Gastrocnemius medialis (tissue), 4 donors: ENCODE data around the gene JPH2. TPM values are rescaled to one million over a fixed set of nuclear protein-coding genes. Genes with fewer than 3 reads are reported as not detected.

Experiments
- ATAC-seq, 2 donors: fragments of 150-250 bp; one replicate each; pipeline ENCODE4 v1.9.1; 2016
- DNase-seq, 2 donors: peaks; one replicate each; pipeline ENCODE4 v3.0.0-alpha.2; 2019
- H3K27ac ChIP-seq, 4 donors: fragments of 200-600 bp; sonication (generic); 1 replicate in 1 of 4; 2 replicates in 3 of 4; pipeline ENCODE4 v1.5.1; 2016 to 2018; ENCODE audit warnings: mild to moderate bottlenecking in 2 of 4, moderate library complexity in 1 of 4
- H3K27me3 ChIP-seq, 3 donors: fragments of 200-600 bp; sonication (generic) in 2 of 3; 1 replicate in 1 of 3; 2 replicates in 2 of 3; pipeline versions ENCODE4 v1.5.1 to v1.6.0; 2016 to 2019; ENCODE audit warnings: mild to moderate bottlenecking in 1 of 3, moderate library complexity in 1 of 3
- H3K36me3 ChIP-seq, 2 donors: fragments of 200-600 bp; sonication (generic) in 1 of 2; one replicate each; pipeline ENCODE4 v1.5.1; 2017 to 2018
- H3K4me1 ChIP-seq, 2 donors: fragments of 200-600 bp; sonication (generic) in 1 of 2; one replicate each; pipeline ENCODE4 v1.5.1; 2016 to 2017; ENCODE audit warnings: mild to moderate bottlenecking in 2 of 2
- H3K4me3 ChIP-seq, 4 donors: fragments of 200-600 bp; sonication (generic) in 3 of 4; 1 replicate in 1 of 4; 2 replicates in 3 of 4; pipeline ENCODE4 v1.5.1; 2016 to 2019; ENCODE audit warnings: mild to moderate bottlenecking in 2 of 4
- H3K9me3 ChIP-seq, 3 donors: fragments of 200-600 bp; sonication (generic) in 2 of 3; 1 replicate in 1 of 3; 2 replicates in 2 of 3; pipeline ENCODE4 v1.5.1; 2016 to 2019
- POLR2A ChIP-seq, 2 donors: fragments of 450-650 bp; IDR thresholded peaks; one replicate each; pipeline ENCODE4 v1.6.1; 2017; ENCODE audit warnings: antibody characterized with exemption in 2 of 2, mild to moderate bottlenecking in 2 of 2, moderate library complexity in 2 of 2
- in situ Hi-C, 4 donors: fragments of 200-750 bp; cut with MboI; loops; one replicate each; pipeline versions ENCODE4 v1.15.0 to v1.8.0; 2017; ENCODE audit warnings: low sequenced_read_pairs in 4 of 4
- intact Hi-C: fragments of 100-400 bp; cut with DNase I; formaldehyde crosslinking; loops from one replicate; pipeline ENCODE4 v1.15.1; 2023; ENCODE audit warnings: low total_unique reads
- total RNA-seq, 4 donors: library from RNA; depleted of rRNA; stranded (reverse); fragments of >200 nt; gene quantifications; one replicate each; pipeline versions ENCODE4 v1.1.0 to v1.2.3, GENCODE V29; 2016
- TF ChIP-seq, protein P1 (sequence below), 5 experiments: fragments of 450-650 bp in 3 of 5; fragments of 200-600 bp in 2 of 5; sonication (generic) in 2 of 5; IDR thresholded peaks in 4 of 5; conservative IDR thresholded peaks in 1 of 5; 1 replicate in 4 of 5; 2 replicates in 1 of 5; pipeline ENCODE4 v1.5.1; 2016 to 2019; ENCODE audit warnings: antibody characterized with exemption in 5 of 5, mild to moderate bottlenecking in 3 of 5, moderate library complexity in 3 of 5

Gene JPH2
- total RNA-seq, 4 donors from 2014 or later = 18.3 to 86.6 (median 38.0) TPM

DNA sequence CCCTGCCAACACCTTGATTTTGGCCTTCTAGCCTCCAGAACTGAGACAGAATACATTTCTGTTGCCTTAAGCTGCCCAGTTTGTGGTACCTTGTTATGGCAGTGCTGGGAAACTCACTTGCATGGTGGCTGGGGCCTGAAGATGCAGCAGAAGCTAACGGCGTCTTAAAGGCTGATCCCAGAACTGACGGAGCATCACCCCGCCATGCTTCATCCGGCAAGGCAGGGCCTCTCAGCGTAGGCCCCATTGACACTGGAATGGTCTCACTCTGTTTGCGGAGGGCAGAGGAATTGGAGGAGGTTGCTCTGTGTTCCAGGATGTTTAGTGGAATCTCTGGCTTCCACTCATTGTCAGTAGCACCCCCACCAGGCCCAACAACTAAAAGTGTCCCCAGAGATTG lies 102.1 kb downstream of the JPH2 start:
- intact Hi-C loops = no loop called here
- no peak for ATAC-seq
- no peak for TF ChIP-seq POLR2A (IDR thresholded peaks at IDR 0.05)
- TF ChIP-seq, protein P1, sequence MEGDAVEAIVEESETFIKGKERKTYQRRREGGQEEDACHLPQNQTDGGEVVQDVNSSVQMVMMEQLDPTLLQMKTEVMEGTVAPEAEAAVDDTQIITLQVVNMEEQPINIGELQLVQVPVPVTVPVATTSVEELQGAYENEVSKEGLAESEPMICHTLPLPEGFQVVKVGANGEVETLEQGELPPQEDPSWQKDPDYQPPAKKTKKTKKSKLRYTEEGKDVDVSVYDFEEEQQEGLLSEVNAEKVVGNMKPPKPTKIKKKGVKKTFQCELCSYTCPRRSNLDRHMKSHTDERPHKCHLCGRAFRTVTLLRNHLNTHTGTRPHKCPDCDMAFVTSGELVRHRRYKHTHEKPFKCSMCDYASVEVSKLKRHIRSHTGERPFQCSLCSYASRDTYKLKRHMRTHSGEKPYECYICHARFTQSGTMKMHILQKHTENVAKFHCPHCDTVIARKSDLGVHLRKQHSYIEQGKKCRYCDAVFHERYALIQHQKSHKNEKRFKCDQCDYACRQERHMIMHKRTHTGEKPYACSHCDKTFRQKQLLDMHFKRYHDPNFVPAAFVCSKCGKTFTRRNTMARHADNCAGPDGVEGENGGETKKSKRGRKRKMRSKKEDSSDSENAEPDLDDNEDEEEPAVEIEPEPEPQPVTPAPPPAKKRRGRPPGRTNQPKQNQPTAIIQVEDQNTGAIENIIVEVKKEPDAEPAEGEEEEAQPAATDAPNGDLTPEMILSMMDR (IDR thresholded peaks at IDR 0.05 in 4 of 5, conservative IDR thresholded peaks at IDR 0.05 in 1 of 5) = no peak

GRCh38 chr20:44084439-44084838 lies 102.5 kb downstream of the JPH2 start:
- no peaks in the 10 kb centered on the region for H3K27me3 ChIP-seq
- DNase-seq (no peak), ATAC-seq (no peak)
- in situ Hi-C loops = loop anchor here in 3 of 4 donors (5.0 to 25.0 kb wide), 3 partner anchors 332 to 647 kb away; no protein-coding TSS in a partner anchor
- peak overlapping the region in 2 of 4 donors; percentile 22 to 84 for H3K27ac ChIP-seq
- H3K36me3 ChIP-seq = no peaks in the 10 kb centered on the region
- H3K4me3 ChIP-seq = no peak overlapping the region
- TF ChIP-seq POLR2A (IDR thresholded peaks at IDR 0.05) = no peak
- TF ChIP-seq, protein P1 (IDR thresholded peaks at IDR 0.05 in 4 of 5, conservative IDR thresholded peaks at IDR 0.05 in 1 of 5) = no peak
- H3K9me3 ChIP-seq = no peaks in the 10 kb centered on the region
- intact Hi-C loops = no loop called here
- peaks cover 12 to 16% of the 10 kb centered on the region in 2 donors for H3K4me1 ChIP-seq

More for the DNA sequence above, 102.1 kb downstream of the JPH2 start:
- in situ Hi-C loops = loop anchor here in 3 of 4 donors (5.0 to 25.0 kb wide), 4 partner anchors 328 to 648 kb away; no protein-coding TSS in a partner anchor
- Histone ChIP-seq H3K27ac (peak overlapping the region in 1 of 4 donors; percentile 22), H3K4me1 (peaks cover 12 to 16% of the 10 kb centered on the region in 2 donors), H3K9me3 (no peaks in the 10 kb centered on the region), H3K27me3 (no peaks in the 10 kb centered on the region), H3K36me3 (no peaks in the 10 kb centered on the region), H3K4me3 (no peak overlapping the region)
- DNase-seq = peak in 1 of 2 donors; percentile 2

DNA sequence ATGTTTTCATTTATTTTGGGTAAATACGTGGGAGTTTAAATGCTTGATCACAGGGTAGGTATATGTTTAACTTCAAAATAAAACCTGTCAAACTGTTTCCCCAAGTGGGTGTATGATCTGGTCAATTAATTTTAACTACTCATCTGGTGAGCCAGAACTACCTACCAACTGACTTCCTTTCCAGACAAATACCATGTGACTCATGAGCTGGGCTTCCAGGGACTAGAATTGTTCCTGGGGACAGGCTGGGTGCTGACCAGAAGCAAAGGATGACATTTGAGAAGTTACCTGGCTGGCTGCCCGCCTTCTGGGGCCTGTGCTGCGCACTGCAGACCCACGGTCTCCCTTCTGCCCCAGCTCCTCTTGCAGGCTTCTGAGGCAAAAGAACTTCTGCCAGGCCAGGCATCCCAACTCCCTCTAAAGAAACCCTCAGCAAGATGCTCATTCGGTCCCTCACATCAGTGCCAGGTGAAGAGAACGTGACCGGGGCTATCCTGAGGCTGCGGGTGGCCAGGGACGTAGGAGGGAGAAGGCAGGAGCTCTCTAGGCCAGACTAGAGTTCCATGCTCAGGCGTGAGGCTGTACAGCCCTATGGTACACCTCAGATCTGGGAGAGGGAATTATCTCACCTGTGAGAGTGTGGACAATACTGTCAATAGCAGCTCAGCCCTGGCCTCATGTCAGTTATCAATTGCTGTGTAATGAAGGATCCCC lies 103.6 kb downstream of the JPH2 start:
- peak; percentile 91 to 97 for ATAC-seq
- Histone ChIP-seq H3K27ac (peak overlapping the region; percentile 65 to 84 (median 71)), H3K27me3 (no peaks in the 10 kb centered on the region), H3K36me3 (no peaks in the 10 kb centered on the region), H3K4me3 (no peak overlapping the region), H3K4me1 (peaks cover 12 to 16% of the 10 kb centered on the region in 2 donors), H3K9me3 (no peaks in the 10 kb centered on the region)
- TF ChIP-seq, protein P1 (IDR thresholded peaks at IDR 0.05 in 4 of 5, conservative IDR thresholded peaks at IDR 0.05 in 1 of 5) = no peak
- no peak for TF ChIP-seq POLR2A (IDR thresholded peaks at IDR 0.05)
- intact Hi-C loops (no loop called here), in situ Hi-C loops (loop anchor here in 3 of 4 donors (5.0 to 25.0 kb wide), 3 partner anchors 331 to 646 kb away; no protein-coding TSS in a partner anchor)
- DNase-seq = peak; percentile 80 to 86

DNA sequence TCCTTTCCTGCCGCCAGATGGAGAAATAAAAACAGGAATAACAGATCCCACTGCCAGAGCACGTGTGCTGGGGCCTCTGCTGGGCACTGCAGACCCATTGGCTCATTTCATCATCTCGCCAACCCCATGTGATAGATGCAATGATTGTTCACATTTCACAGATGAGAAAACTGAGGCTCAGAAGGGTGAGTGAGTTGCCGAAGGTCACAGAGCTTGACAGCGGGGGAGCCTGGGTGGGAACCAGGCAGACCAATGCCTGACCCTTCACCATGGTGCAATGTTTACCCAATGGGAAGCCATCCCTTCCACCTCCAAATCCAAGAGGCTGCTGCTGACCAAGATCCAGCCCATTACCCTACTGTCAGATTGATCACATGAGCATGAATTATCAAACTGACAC lies 105.1 kb downstream of the JPH2 start:
- no peak for DNase-seq
- TF ChIP-seq, protein P1 (IDR thresholded peaks at IDR 0.05 in 4 of 5, conservative IDR thresholded peaks at IDR 0.05 in 1 of 5) = no peak
- TF ChIP-seq POLR2A (IDR thresholded peaks at IDR 0.05) = no peak
- Histone ChIP-seq H3K27me3 (no peaks in the 10 kb centered on the region), H3K4me3 (no peak overlapping the region), H3K36me3 (no peaks in the 10 kb centered on the region), H3K27ac (peak overlapping the region in 1 of 4 donors; percentile 74), H3K4me1 (peaks cover 12 to 16% of the 10 kb centered on the region in 2 donors), H3K9me3 (no peaks in the 10 kb centered on the region)
- intact Hi-C loops (loop anchor here (2.0 kb wide), 1 partner anchor 633 kb away; no protein-coding TSS in a partner anchor), in situ Hi-C loops (loop anchor here in 3 of 4 donors (5.0 to 25.0 kb wide), 3 partner anchors 330 to 645 kb away; no protein-coding TSS in a partner anchor)
- ATAC-seq = no peak
